HEK293 (cell line): ENCODE data around the gene NOX1.

Source experiments
- ATF2 ChIP-seq: fragments of 450-650 bp; formaldehyde crosslinking; IDR thresholded peaks from 2 replicates; pipeline ENCODE4 v1.5.1; 2016; ENCODE audit warnings: missing biosample characterization, missing genetic modification characterization, low read depth
- CTCF ChIP-seq: fragments of 450-650 bp; formaldehyde crosslinking; IDR thresholded peaks from 2 replicates; pipeline ENCODE4 v1.5.1; 2016; ENCODE audit warnings: missing biosample characterization, missing genetic modification characterization
- KLF17 ChIP-seq: fragments of 450-650 bp; formaldehyde crosslinking; IDR thresholded peaks from 2 replicates; pipeline ENCODE4 v1.5.1; 2016; ENCODE audit warnings: missing biosample characterization, missing genetic modification characterization
- REST ChIP-seq: fragments of 450-650 bp; formaldehyde crosslinking; IDR thresholded peaks from 2 replicates; pipeline ENCODE4 v1.5.1; 2016; ENCODE audit warnings: missing biosample characterization, missing genetic modification characterization
- SETDB1 ChIP-seq: IDR thresholded peaks from one replicate; pipeline ENCODE4 v1.6.1; 2017; ENCODE audit warnings: mild to moderate bottlenecking, low read length, moderate library complexity, mixed read lengths; ENCODE audit not compliant: insufficient read length
- ZBTB17 ChIP-seq: fragments of 450-650 bp; formaldehyde crosslinking; IDR thresholded peaks from 2 replicates; pipeline ENCODE4 v1.5.1; 2016; ENCODE audit warnings: missing biosample characterization, missing genetic modification characterization
- ZBTB44 ChIP-seq: fragments of 450-650 bp; IDR thresholded peaks from 2 replicates; pipeline ENCODE4 v1.5.1; 2018; ENCODE audit warnings: missing biosample characterization, mild to moderate bottlenecking, missing genetic modification characterization
- ZBTB8A ChIP-seq: fragments of 450-650 bp; formaldehyde crosslinking; IDR thresholded peaks from 2 replicates; pipeline ENCODE4 v1.5.1; 2016; ENCODE audit warnings: missing biosample characterization, missing genetic modification characterization
- ZNF121 ChIP-seq: fragments of 450-650 bp; formaldehyde crosslinking; IDR thresholded peaks from 2 replicates; pipeline ENCODE4 v1.5.1; 2016; ENCODE audit warnings: missing biosample characterization, missing genetic modification characterization
- ZNF148 ChIP-seq: fragments of 450-650 bp; formaldehyde crosslinking; IDR thresholded peaks from 2 replicates; pipeline ENCODE4 v1.5.0; 2017; ENCODE audit warnings: missing biosample characterization, missing genetic modification characterization, borderline replicate concordance
- ZNF274 ChIP-seq, 2 experiments: fragments of 200-500 bp in 1 of 2; fragments of 450-650 bp in 1 of 2; sonication (Bioruptor generic) in 1 of 2; formaldehyde crosslinking in 1 of 2; IDR thresholded peaks; 2 replicates each; pipeline versions ENCODE4 v1.5.1 to v1.6.1; 2014 to 2016; ENCODE audit warnings: borderline replicate concordance in 1 of 2, inconsistent platforms in 1 of 2, low read length in 1 of 2, missing biosample characterization in 1 of 2, missing genetic modification characterization in 1 of 2
- ZNF600 ChIP-seq: fragments of 450-650 bp; formaldehyde crosslinking; IDR thresholded peaks from 2 replicates; pipeline ENCODE4 v1.5.1; 2016; ENCODE audit warnings: missing biosample characterization, missing genetic modification characterization
- ZNF660 ChIP-seq: fragments of 450-650 bp; IDR thresholded peaks from 2 replicates; pipeline ENCODE4 v1.5.1; 2018; ENCODE audit warnings: missing biosample characterization, mild to moderate bottlenecking, missing genetic modification characterization
- ZNF830 ChIP-seq: fragments of 450-650 bp; IDR thresholded peaks from 2 replicates; pipeline ENCODE4 v1.5.0; 2018; ENCODE audit warnings: missing biosample characterization, missing genetic modification characterization, low read depth, mild to moderate bottlenecking, moderate library complexity

GRCh38 chrX:100883654-100884053, 9.5 kb upstream of the NOX1 start:
- TF ChIP-seq ZNF148 (tag by site-specific recombination) (no peak), CTCF (tag by site-specific recombination) (no peak), ZNF830 (no peak), KLF17 (tag by site-specific recombination) (no peak), ZNF274 (IDR thresholded peaks at IDR 0.05; ENCODE audit: low read length) (no peak), ZNF274 (tag by site-specific recombination; IDR thresholded peaks at IDR 0.05; ENCODE audit: borderline replicate concordance) (no peak), ATF2 (no peak), ZNF600 (tag by site-specific recombination) (no peak), REST (tag by site-specific recombination) (no peak), ZNF121 (tag by site-specific recombination) (no peak), ZBTB44 (tag by site-specific recombination) (no peak), SETDB1 (no peak), ZBTB8A (no peak), ZNF660 (tag by site-specific recombination) (no peak), ZBTB17 (tag by site-specific recombination) (no peak)
